ENCODE results near the gene CREBBP.

Gene CREBBP

DNA sequence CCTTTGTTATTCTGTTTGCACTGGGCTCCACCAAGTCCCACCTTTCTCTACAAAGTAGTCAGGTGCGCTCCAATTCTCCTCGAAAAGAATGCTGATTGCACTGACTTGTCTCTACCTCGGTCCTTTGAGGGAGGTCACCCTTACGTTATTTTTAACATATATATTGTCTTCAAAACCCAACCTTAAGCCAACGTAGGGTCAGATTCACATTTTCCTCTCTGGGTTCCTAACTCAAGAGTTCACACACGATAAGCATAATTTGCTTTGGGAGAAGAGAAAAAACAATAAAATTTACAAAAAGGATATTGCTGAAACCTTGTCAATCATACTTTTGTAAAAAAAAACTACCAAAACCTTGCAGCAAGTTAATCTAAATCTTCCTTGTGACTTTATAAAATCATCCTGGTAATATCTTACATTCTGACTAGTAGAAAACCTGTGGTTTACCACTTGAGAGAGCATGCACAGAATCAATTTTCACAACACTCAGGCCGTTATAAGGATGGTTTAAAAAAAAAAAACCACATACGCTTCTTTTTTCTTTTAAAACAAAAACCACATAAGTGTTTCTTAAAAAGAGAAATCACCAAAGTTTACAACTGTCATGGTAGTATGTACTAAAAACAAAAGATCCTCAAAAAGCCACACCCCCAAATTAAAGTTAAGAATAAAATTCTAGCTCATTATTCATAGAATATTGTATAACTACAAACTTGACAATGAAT lies 91.0 kb downstream of the CREBBP start:
- no peak for DNase-seq

- DNase-seq: no peak
Observed at GRCh38 chr16:3788711-3789374, 91.7 kb downstream of the CREBBP start.

DNA sequence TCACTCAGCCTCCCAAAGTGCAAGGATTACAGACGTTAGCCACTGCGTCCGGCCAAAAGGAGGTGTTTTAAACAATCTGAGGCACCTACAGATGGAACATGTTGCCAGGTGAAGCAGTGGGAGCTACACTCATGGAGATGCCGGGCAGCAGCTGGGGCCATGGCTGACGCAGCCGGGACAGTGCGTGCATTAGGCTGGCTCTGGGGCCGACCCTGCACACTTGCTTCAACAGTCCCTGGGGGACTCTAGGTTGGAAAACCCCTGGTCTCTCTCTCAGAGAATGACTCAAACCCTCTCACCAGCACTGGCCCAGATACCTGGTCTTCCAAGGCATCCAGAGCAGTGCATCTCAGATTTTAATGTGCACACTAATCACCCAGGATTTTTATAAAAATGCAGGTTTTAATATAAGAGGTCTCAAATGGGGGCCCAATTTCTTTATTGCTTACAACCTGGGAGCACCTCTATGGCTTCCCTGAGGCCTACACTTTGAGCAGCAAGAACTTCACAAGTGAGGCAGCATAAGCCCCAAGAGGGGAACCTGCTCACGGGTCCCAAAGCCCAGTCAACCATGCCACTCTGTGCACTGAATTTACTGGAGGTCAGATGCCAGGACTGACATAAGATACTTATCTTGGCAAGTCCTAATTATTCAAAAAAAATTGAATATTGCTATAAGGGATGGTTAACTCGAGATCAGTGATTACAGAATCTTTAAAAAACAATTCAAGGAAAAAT lies 92.4 kb downstream of the CREBBP start:
- no peak for DNase-seq

DNA sequence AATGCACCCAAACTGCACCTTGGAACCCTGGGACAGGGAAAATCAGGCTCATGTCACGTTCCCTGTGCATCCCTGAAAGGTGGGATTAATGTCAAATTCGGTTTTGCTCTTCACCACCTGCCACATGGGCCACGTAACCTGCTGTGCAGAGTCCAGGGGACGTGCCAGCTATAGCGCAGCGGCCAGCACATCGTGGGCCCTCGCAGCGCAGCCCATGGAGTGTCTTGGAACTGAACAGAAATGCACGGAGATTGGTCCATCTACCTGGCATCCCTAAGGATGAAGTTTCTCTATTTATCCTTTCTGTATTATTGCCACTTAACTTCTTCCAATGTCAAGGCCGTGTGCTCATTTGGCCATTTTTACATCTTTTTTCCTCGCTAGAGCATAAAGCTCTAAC lies 95.1 kb downstream of the CREBBP start:
- no peak for DNase-seq

GRCh38 chr16:3783516-3783915 lies 97.0 kb downstream of the CREBBP start:
- no peak for DNase-seq

GRCh38 chr16:3782566-3782965 lies 97.9 kb downstream of the CREBBP start:
- DNase-seq: no peak

GRCh38 chr16:3781421-3781820 lies 99.1 kb downstream of the CREBBP start:
- no peak for DNase-seq

GRCh38 chr16:3780570-3780969 lies 99.9 kb downstream of the CREBBP start:
- DNase-seq: no peak

DNA sequence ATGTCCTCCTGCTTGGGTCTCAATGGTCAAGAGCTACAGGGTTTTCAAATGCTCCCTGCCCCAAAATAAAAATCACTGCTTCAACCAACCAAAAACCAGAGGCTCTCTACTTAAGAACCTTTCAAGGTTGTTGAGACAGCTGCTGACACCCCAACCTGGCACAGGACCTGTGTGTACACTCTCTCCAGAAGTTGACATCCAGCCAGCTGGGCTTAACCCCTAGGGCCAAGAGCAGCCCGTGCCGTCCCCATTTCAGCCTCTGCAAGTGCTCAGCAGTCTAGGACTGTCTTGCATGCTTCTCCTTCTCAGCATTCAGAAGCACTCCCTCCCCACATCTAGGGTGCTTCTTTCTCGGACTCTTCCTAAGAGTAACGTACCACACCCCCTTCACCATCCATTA lies 104.2 kb downstream of the CREBBP start:
- DNase-seq: no peak

DNA sequence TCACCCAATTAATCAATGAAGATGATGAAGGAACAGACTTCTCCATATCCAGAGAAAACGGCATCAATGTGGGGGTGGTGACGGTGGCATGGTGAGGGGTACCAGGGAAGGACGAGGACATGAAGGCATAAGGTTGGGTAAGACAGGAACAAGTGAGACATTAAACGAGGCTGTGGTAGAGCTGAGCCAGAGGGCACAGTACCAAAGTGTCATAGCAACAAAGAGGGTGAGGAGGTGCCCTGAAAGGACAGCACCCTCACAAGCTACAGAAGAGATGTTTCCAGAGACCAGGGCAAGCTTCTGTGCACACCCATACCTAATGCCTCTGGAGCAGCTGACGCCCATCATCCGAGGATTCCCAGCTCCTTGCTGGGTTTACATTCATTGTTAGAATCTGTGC lies 105.7 kb downstream of the CREBBP start:
- no peak for DNase-seq

DNA sequence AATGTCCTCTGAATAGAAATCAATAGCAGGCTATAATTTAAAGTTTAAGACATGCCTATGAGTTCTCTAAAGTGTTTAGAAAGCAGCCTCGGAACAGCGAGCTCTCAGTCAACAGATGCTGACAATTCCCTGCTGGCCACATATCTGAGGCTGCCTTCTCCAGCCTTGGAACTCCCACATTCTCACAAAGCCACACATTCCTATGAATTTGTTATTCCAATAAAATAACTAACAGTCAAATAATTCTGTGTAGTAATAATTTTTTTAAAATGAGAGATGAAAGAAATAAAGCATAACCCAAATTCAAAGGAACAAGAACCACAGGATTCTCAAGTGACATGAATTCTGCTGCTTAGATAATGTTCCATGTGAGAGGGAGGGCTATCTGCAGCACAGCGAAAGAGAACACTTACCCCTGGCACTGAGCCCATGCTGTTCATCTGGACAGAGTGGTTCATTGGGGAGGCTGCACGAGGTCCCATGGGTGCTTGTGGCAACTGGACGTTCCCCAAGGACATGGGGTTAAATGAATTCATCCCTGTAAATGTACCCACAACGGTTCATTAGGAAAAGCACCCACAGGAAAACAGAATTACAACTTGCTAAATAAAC lies 106.3 kb downstream of the CREBBP start:
- DNase-seq: no peak

DNA sequence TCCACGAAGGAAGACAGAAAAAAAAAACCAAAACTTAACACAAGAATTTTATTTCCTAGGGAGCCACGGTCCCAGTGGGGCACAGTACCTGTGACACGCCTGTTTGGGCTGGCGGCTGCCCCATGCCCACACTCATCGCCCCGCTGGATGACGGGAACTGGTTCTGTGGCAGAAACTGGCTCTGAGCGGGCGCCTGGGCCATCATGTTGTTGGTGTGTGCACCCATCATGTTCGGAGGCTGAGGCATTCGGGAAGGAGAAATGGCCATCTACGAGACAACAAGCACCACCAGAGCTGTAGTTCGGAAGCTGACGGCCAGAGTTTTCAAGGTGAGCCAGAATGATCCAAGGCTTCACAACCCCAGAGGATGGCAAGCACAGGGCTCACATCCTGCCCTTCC lies 106.8 kb downstream of the CREBBP start:
- DNase-seq: no peak

GRCh38 chr16:3771513-3771912 lies 109.0 kb downstream of the CREBBP start:
- DNase-seq: no peak

GRCh38 chr16:3770530-3770929 lies 110.0 kb downstream of the CREBBP start:
- DNase-seq: no peak

- DNase-seq: no peak
Observed at GRCh38 chr16:3769942-3770341, 110.6 kb downstream of the CREBBP start.

DNA sequence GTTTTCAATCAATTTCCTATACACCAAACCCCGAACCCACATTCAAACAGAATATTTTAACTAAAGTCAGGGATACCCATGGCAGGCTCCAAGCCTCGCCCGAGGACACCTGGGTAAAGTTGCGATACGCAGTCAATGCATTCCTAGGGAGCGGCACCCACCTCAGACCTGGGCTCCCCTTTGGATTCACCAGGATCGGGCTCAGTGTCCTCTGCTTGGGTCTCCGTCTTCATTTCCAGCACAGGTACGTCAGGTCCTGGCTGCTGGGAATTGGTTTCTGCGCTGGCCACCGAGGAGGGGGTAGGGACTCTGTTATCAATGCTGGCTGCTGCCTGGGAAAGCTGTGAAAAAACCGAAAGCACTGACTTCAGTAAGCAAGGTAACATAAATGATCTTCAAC lies 111.5 kb downstream of the CREBBP start:
- no peak for DNase-seq

GRCh38 chr16:3767333-3767986 lies 113.1 kb downstream of the CREBBP start:
- DNase-seq: no peak

GRCh38 chr16:3766177-3766576 lies 114.3 kb downstream of the CREBBP start:
- no peak for DNase-seq

DNA sequence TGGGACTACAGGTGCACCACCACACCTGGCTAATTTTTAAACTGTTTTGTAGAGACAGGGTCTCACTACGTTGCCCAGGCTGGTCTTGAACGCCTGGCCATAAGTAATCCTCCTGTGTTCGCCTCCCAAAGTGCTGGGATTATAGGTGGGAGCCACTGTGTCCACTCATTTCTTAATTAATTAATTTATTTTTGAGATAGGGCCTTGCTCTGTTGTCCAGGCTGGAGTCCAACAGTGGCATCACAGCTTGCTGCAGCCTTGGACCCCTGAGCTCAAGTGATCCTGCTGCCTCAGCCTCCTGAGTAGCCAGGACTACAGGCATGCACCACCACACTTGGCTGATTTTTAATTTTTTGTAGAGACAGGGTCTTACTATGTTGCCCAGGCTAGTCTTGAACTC lies 116.1 kb downstream of the CREBBP start:
- no peak for DNase-seq

GRCh38 chr16:3762107-3762750 lies 118.3 kb downstream of the CREBBP start:
- no peak for DNase-seq

DNA sequence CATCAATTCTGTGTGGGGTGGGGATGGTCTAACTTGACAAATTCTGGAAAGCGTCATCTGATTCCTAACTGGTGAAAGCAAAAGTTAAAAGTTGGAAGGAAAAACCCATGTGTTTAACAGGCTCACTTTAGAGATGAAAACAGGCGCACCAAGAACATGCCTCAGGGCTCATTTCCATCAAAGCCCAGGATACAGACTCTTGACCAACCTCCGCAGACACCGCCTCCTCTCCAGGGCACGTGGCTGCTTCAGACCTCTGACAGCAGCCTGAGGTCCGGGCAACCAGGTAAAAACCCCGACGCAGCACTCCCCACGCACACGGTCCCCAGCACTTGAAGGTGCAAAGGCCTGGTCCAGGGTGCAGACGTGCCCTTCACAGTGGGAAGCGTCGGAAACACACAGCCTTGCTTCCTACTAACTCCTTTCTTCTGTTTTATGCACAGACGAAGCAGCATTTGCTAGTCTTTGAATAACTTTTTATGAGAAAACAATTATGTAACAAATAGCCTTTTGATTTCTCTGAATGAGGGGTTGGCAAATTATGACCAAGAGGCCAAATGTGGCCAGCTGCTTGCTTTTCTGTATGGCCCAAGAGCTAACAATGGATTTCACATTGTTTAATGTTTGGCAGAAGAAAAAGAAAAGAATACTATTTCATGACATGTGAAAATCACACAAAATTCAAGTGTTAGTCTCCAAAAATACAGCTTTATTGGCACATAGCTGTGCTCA lies 119.0 kb downstream of the CREBBP start:
- DNase-seq: no peak

DNA sequence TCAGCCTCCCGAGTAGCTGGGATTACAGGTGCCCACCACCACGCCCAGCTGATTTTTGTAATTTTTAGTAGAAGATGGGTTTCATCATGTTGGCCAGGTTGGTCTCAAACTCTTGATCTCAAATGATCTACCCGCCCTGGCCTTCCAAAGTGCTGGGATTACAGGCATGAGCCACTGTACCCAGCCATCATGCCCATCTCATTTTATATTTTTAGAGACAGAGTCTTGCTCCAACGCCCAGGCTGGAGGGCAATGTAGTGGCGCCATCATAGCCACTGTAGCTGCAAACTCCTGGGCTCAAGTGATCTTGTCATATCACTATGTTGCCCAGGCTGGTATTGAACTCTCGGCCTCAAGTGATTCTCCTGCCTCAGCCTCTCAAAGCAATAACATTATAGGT lies 120.0 kb downstream of the CREBBP start:
- DNase-seq: no peak
